NCI-H1048 (cell line): ENCODE results near the gene RNF20.
A peak's percentile ranks its signal among the peaks of the same experiment; 100 is the strongest.

Experiments used
- DNase-seq: peaks from one replicate; lab custom pipeline; 2025; lab: John Stamatoyannopoulos, UW

The RNF20 gene

DNA sequence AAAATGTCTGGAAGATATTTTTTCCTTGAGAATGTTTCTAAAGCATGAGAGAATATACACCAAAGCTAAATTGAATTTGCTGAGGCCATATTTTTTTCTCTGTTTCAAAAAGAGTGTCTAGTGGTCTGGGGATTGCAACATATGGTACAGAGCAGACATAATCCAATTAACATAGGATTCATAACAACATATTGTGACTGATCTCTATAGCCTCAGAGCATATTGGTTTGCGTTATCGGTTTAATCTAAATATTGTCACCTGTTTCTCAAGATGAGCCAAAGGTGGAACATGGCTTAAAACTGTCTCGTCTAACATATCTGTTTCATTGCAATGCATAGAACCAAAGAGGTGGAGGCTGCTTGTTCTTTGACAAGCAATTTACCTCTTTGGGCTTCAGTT is 57.2 kb downstream of the RNF20 start:
- DNase-seq: no peak

DNA sequence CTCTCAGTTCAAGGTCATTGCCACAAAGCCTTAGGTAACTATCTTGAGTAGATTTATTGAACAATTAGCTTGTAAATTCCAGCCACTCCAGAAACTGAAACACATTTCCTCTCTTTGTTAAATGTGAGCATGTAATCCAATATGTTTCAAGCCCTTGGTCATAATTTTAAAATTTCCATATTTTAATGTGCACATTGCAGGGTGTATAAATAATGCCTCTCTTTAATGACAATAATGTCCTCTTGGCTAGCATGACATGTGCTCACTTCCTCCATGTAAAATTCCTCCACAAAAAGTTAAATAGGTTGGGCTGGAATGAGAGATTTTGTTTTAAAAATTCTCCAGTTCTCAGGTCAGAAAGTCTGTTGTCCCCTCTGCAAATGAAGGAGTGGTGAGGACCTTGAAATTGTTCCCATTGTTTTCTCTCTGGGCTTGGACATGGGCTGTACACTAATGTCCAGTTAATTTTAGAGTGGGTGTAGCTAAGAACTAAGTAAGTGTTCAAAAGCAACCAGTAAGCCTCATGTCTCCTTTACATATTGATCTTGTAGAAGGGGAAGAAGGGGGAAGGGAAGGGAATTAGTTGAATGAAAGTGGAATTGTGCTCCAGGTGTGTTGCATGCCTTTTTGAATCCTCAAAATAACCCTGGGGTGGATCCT is 58.3 kb downstream of the RNF20 start:
- peak; percentile 32 for DNase-seq

DNA sequence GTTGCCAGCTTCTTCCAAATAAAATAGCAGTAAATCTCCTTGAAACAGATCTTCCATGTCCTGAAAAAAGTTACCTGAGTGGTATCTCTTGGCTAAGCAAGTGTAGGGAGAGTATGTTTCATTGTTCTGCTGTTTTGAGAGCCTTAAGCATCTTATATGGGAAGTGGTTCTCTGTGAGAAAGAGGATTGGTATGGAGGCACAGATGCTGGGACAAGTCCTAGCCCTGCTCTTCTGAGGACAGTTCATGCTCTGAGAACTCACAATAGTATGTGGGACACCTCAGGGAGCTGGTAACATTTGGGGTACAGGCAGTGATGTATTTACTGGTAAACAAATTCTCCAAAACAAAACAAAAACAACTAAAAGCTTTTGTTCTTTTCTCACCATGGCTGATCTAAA is 59.1 kb downstream of the RNF20 start:
- no peak for DNase-seq

- DNase-seq: no peak
These were observed 59.7 kb downstream of the RNF20 start for GRCh38 chr9:101593345-101593744.

GRCh38 chr9:101594796-101595195 is 61.1 kb downstream of the RNF20 start, which contains the start of gene PPP3R2:
Gene PPP3R2, minus strand, starts transcription at chr9:101594969. Its CDS starts 48 bp downstream, at chr9:101594921.
- no peak for DNase-seq

DNA sequence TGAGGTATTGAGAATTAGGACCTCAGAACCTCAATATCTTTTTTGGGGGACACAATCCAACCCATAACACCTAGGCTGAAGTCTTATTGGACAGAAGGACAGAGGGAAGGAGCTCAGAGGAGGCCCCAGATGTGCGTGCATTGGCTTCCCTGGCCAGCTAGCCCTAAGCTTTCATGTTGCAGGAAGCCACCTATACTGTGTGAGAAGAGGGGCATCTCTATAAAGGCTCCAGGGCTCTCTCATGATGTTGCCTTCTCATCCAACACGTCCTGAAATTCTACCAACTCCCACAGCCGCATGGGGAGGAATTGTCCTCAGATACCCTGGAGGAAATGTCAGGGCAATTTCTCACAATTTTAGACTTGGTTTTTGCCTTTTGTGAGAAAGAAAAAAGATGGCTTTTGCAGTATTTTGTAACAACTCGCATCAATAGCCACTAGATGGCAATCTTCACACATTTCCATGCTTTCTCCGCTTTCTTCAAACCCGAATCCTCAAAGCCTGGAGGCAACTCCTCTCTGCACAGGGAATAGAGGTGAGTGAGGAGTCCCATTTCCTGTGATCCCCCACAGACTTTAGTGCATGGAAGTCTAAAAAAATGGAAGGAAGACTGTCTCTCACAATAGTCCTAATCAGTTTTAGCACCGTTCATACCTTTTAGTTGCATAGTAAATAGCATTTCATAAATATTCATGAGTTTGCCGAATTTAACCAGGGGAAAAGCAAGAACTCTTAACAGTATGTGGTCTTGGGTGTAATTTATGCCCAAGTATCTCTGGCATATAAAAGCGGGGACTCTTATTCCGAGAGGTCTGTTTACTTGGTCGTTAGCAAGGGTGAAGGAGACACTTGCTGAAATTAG is 68.5 kb downstream of the RNF20 start:
- DNase-seq: peak; percentile 8

DNA sequence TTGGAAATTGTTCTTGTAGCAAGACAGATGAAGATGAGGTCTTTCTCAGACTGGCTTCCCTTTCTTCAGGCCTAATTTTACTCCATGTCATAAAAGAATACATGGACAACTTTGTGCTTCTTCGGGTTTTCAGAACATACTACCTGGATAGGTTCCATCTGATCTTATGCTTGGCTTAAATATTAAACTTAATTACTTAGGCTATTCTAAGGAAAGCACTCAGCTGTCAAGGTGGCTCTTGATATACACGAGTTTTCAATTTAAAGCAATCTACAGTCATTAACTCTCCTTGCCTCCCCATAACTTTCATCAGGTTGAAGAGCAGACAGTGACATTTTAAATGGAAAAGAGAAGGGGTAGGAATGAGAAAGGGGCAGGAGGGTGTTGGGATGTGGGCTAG is 70.6 kb downstream of the RNF20 start:
- DNase-seq: no peak

GRCh38 chr9:101605547-101605946 is 71.9 kb downstream of the RNF20 start:
- no peak for DNase-seq
